ENCODE measurements around the gene VAMP5. TPM values are rescaled to one million over a fixed set of nuclear protein-coding genes. Genes with fewer than 3 reads are reported as not detected.
A peak's percentile ranks its signal among the peaks of the same experiment; 100 is the strongest.
"Not testable (repeated sequence)": the region's sequence is repeated elsewhere in the genome, so short reads cannot be mapped to it uniquely, and the experiment has no call there.

The VAMP5 gene
- total and polyA plus RNA-seq, 2 donors (not counting 3 experiments of a cell fraction or from before 2014, with no cell fraction given) = 186 to 624 TPM

GRCh38 chr2:85544254-85544691, 40.0 kb upstream of the VAMP5 start:
- POLR2A ChIA-PET = interaction anchor here (0.6 kb wide), 1 partner anchor 9 kb away, joined by 3 read pairs; no protein-coding TSS in a partner anchor
- not testable (repeated sequence) for H4K20me1 ChIP-seq (replicated peaks; ENCODE audit: control insufficient read depth, extremely low read depth, insufficient read depth, low read length)

GRCh38 chr2:85544915-85545779, 39.1 kb upstream of the VAMP5 start:
- H3K4me2 ChIP-seq (ENCODE audit: insufficient read depth, low read length); H4K20me1 ChIP-seq (replicated peaks; ENCODE audit: control insufficient read depth, extremely low read depth, insufficient read depth, low read length); DNase-seq (ENCODE audit: low read depth, low spot score); H3K9ac ChIP-seq (replicated peaks; ENCODE audit: extremely low read depth, insufficient read depth, low read length); H3K4me3 ChIP-seq (replicated peaks in 1 of 3; ENCODE audit: insufficient read depth in 1 of 3, low read depth in 1 of 3, low read length in 3 of 3); H2AFZ ChIP-seq (ENCODE audit: low read depth, low read length); H3K9me1 ChIP-seq (replicated peaks; ENCODE audit: control insufficient read depth, extremely low read depth, insufficient read depth, low read length); H3K9me3 ChIP-seq (replicated peaks; ENCODE audit: control insufficient read depth, insufficient read depth, low read length); H3K27me3 ChIP-seq (ENCODE audit: control insufficient read depth in 2 of 2, insufficient read depth in 2 of 2, low read length in 2 of 2); FAIRE-seq; BruUV-seq (replicated peaks); dilution Hi-C loops (cut with MboI; ENCODE audit: extremely low pct_ligation_motif_present, low sequenced_read_pairs); intact Hi-C loops (cut with micrococcal nuclease); H3K27ac ChIP-seq (ENCODE audit: insufficient read depth, low read depth, low read length): not testable (repeated sequence)
- peaks cover 25 to 37% of the 10 kb centered on the region in 2 experiments for H3K36me3 ChIP-seq (ENCODE audit: control insufficient read depth in 2 of 2, extremely low read depth in 1 of 2, insufficient read depth in 2 of 2, low read length in 2 of 2)
- peaks cover 32% of the 10 kb centered on the region for H3K79me2 ChIP-seq (ENCODE audit: control insufficient read depth, insufficient read depth, low read length)
- H3K4me1 ChIP-seq (ENCODE audit: control insufficient read depth, extremely low read depth, insufficient read depth, low read length) = peaks cover 29% of the 10 kb centered on the region
- ChIA-PET CTCF (interaction anchor here (0.8 to 2.1 kb wide), 5 partner anchors 44 to 126 kb away, joined by 3 to 10 read pairs (median 3); no protein-coding TSS in a partner anchor), POLR2A (interaction anchor here (1.0 to 1.8 kb wide), 5 partner anchors 9 to 127 kb away, joined by 3 to 5 read pairs (median 4); partner anchors contain the start of gene SH2D6)

More at GRCh38 chr2:85544254-85544691, 40.0 kb upstream of the VAMP5 start:
- H3K4me2 ChIP-seq (ENCODE audit: insufficient read depth, low read length); H2AFZ ChIP-seq (ENCODE audit: low read depth, low read length); dilution Hi-C loops (cut with MboI; ENCODE audit: extremely low pct_ligation_motif_present, low sequenced_read_pairs); BruUV-seq (replicated peaks); FAIRE-seq; H3K27ac ChIP-seq (ENCODE audit: insufficient read depth, low read depth, low read length); H3K27me3 ChIP-seq (ENCODE audit: control insufficient read depth in 2 of 2, insufficient read depth in 2 of 2, low read length in 2 of 2); H3K9me1 ChIP-seq (replicated peaks; ENCODE audit: control insufficient read depth, extremely low read depth, insufficient read depth, low read length); H3K9ac ChIP-seq (replicated peaks; ENCODE audit: extremely low read depth, insufficient read depth, low read length); H3K9me3 ChIP-seq (replicated peaks; ENCODE audit: control insufficient read depth, insufficient read depth, low read length); H3K4me3 ChIP-seq (replicated peaks in 1 of 3; ENCODE audit: insufficient read depth in 1 of 3, low read depth in 1 of 3, low read length in 3 of 3); intact Hi-C loops (cut with micrococcal nuclease); DNase-seq (ENCODE audit: low read depth, low spot score): not testable (repeated sequence)
- CTCF ChIA-PET = interaction anchor here (0.8 to 1.0 kb wide), 3 partner anchors 122 to 125 kb away, joined by 3 to 5 read pairs (median 3); no protein-coding TSS in a partner anchor
- Histone ChIP-seq H3K4me1 (ENCODE audit: control insufficient read depth, extremely low read depth, insufficient read depth, low read length) (peaks cover 21% of the 10 kb centered on the region), H3K79me2 (ENCODE audit: control insufficient read depth, insufficient read depth, low read length) (peaks cover 40% of the 10 kb centered on the region), H3K36me3 (ENCODE audit: control insufficient read depth in 2 of 2, extremely low read depth in 1 of 2, insufficient read depth in 2 of 2, low read length in 2 of 2) (peaks cover 25 to 37% of the 10 kb centered on the region in 2 experiments)
- peak; percentile 42 for TF ChIP-seq POLR2A (IDR thresholded peaks at IDR 0.05; ENCODE audit: low read depth, low read length)
